GM19025 (cell line): ENCODE results near the gene SFTPA2.
"Not testable (repeated sequence)": the region's sequence is repeated elsewhere in the genome, so short reads cannot be mapped to it uniquely, and the experiment has no call there.

Experiments used
- ATAC-seq: cut with Tn5 transposase; IDR thresholded peaks from one replicate; pipeline ENCODE4 v1.9.1; 2021; ENCODE audit warnings: mild to moderate bottlenecking, low read depth, moderate library complexity; ENCODE audit not compliant: unreplicated experiment

The SFTPA2 gene

DNA sequence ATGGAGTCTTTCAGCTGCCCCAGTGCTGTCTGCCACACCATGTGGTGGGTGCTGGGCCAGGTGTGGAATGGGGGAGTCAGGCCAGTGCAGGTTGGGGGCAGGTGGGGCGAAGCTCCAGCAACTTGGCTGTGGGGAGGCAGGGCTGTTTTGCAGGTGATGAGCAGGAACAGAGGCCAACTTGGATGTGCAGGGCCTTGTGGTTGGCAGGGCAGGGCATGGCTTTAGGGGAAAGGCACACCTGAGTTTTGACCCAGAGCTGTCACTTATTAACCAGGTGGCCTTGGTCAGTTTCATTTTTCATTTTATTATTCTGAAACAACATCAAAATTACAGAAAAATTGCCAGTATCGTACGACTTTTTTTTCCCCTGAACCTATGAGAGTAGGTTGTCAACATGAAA, 1.1 kb upstream of the SFTPA2 start:
- no peak for ATAC-seq

DNA sequence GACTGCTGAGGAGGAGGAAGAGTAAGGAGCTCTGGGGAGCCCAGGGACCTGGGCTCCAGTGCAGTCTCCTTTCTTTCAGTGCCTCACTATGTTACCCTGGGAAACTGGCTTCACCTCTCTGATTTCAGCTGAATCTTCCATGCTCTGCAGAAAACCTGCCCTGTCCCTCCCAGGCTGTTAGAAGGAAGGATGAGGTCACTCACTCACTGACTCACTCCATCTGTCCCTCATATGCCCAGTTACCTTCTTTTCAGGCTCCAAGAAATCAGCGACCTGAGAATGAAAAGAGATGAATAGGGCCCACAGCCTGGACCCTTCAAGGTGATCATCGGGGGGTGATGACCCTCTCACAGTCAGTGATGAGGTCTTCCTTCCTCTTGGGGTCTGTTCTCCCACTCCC, 481 bp downstream of the SFTPA2 start:
- ATAC-seq, result no peak

DNA sequence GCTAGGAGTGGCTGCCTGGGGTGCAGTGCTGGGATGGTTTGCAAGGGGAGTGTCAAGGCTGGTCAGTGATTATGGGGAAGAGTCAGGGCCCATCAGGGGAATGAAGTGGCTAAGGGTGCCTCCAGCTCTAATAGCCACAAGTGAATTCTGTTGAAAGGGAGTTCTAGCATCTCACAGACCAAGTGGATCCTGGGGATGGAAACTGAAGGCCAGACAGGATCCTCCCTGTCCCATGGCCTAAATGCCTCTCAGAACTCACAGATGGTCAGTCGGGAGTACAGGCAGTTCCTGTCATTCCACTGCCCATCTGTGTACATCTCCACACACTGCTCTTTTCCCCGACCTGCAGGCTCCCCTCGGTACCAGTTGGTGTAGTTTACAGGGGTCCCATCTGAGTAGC, 3.2 kb downstream of the SFTPA2 start:
- not testable (repeated sequence) for ATAC-seq

DNA sequence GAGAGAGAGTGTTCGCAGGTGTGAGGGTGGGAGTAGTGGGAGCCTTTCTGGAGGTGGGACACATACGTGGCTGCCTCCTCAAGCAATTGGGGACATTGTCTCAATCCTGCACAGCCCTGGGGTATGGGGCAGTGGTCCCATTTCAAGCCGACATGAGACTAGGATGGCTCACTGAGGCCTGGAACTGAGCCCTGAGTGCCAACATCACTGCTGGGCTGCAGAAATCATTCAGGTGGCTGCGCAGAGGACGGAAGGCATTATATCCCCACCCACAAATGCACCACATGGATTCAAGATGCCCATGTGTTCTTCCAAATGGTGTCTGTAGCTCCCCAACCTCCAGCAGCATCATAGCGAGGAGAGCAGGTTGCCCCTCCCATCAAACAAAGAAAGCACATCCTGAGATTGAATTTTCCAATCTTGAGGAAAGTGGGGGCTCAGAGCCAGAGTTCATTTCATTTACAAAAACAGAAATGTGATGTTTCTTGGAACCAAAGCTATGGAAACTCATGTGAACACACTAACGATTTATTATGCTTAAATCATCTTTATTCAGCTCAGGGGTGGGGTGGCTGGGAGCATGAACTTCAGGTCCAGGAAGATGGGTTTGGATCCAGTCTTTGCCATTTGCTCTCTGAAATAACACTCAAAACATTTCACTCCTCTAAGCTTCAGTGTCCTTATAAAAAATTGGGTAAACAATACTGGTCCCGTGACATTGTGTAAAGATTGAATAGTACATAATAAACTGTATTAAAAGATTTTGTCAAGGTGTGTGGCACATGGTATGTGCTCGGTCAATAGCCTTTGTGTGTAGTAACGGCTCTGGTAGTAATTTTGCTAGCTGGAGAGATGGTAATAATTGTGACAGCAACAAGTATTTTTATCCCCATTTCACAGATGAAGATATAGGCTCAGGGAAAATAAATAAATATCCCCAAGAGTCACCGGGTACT, 4.6 kb downstream of the SFTPA2 start:
- no peak for ATAC-seq

DNA sequence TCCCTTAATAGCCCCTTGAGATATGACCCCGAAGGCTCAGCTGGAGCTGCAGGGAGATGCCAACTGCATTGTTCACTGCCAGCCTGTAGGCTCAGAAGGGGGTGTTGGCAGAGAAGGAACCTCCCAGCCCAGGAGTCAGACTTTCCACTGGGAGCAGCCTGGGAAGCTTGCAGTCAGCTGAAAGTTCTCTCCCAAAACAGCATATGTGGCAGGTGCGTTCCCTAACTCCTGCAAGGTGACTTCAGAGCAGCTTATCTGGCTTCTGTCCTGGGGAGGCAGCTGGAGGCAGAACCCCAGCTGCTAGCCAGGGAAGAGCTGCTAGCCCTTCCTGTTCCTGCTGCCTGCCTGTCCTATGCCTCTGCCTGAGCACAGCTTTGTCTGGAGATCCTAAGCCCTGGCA, 8.1 kb downstream of the SFTPA2 start:
- ATAC-seq, result no peak

GRCh38 chr10:79547973-79548372, 12.2 kb downstream of the SFTPA2 start:
- no peak for ATAC-seq

GRCh38 chr10:79547128-79547527, 13.1 kb downstream of the SFTPA2 start:
- not testable (repeated sequence) for ATAC-seq

DNA sequence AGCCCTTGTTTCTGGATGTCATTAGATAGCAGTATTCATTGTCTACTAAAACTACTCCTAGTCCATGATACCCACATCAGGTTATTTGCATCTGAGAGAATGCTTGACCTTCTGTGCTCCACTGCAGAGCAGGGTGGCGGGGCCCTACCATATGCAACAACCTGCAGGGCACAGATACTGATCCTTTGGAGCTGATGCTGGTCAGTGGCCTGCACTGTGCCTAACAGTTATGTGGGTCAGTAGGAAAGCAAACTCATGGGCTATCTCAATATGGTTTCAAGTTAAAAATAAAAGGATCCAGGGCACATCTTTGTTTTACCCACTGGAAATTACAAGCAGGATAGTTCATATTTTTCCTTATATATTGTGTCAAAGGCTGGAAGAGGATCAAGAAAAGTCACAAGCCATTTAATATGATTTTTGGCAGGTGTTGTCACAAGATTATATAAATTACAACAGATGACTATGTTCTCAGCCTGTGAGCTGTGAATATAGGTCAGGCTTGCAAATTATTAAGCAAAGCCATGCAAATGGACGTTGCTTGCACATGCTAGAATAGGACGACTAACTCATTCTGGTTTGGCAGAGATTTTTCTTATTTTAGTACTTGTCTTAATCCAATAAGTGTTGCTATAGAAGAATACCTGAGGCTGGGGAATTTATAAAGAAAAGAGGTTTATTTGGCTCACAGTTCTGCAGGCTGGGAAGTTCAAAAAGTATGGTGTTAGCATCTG, 15.1 kb downstream of the SFTPA2 start:
- ATAC-seq, result not testable (repeated sequence)

DNA sequence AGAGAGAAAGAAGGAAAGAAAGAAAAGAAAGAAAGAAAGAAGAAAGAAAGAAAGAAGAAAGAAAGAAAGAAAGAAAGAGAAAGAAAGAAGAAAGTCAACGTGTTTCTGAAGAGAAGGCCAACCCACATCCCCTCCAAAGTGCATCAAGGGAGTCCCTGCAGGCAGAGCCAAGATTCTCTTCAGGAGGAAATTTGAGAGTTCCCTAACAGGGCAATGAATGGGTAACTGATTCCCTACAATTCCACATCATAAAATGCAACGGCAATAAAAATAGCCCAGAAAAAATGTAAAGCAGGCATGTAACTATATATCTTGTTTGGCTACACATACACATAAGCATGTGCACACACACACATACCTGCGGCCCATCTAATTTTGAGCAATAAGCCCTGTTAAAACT, 15.8 kb downstream of the SFTPA2 start:
- not testable (repeated sequence) for ATAC-seq

DNA sequence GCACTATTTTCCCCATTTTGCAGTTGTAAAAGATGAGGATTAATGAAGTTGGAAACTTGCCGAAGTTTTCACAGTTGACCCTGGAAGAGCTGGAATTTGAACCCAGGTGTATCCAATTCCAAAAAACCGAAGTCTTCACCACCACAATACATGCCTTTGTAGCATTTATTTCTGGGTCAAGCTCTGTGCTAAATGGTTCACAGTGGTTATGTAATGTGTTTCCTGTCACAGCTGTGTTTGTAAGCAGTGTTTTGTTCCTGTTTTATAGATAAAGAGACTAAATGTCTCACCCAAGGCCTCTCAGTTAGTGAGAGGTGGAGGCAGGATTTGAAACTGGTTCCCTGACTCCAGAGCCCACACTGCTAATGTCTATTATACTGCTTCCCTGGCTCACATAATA, 17.6 kb downstream of the SFTPA2 start:
- ATAC-seq, result no peak

DNA sequence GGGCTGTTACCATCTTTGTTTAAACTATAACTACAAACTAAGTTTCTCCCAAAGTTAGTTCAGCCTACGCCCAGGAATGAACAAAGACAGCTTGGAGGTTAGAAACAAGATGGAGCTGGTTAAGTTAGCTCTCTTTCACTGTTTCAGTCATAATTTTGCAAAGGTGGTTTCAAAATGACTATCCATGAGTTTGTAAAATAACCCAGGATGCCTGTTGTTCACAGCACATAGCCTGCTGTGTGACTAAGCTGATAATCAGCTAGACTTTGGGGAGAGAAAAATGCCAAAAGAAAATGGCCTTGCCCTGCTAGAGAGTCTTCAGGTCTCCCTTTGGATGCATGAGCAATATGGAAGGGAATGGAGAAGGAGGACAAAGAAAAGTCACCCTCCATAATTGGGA, 19.3 kb downstream of the SFTPA2 start:
- peak; percentile 93 for ATAC-seq

- not testable (repeated sequence) for ATAC-seq
Measured at GRCh38 chr10:79538311-79538710, 21.9 kb downstream of the SFTPA2 start.

DNA sequence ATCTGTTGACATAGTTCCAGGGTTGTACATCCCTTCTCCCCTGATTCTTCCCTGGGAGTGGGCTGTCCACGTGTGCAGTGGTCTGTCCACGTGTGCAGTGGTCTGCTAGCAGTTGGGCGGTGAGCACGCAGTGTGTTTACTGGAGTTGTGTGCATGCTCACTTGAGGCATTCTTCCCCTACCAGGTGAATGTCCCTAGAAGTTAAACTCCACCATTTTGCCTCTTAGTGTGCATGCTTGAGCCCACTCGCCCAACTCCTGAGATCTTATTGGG, 26.4 kb downstream of the SFTPA2 start:
- ATAC-seq, result not testable (repeated sequence)

DNA sequence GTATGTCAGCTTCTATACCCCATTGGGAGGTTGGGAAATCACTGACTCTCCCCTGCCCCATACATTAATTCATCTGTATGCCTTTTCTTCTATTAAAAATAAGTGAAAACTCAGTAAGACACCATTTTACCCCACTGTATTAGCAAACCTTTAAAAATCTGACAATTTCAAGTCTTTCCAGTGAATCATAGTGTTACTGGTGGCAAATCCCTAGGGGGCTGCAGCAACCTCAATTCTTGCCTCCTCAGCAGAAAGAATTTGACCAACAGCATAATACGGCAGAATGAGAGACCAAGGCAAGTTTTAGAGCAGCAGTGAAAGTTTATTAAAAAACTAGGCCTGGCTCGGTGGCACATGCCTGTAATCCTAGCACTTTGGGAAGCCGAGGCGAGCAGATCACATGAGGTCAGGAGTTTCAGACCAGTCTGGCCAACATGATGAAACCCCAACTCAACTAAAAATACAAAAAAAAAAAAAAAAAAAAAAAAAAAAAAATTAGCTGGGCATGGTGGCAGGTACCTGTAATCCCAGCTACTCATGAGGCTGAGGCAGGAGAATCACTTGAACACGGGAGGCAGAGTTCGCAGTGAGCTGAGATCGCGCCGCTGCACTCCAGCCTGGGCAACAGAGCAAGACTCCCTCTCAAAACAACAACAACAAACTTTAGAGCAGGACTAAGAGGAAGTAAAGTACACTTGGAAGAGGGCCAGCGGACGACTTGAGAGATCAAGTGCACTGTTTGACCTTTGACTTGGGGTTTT, 26.9 kb downstream of the SFTPA2 start:
- not testable (repeated sequence) for ATAC-seq

GRCh38 chr10:79528261-79528660, 31.9 kb downstream of the SFTPA2 start:
- not testable (repeated sequence) for ATAC-seq

GRCh38 chr10:79525049-79525710, 35.0 kb downstream of the SFTPA2 start:
- ATAC-seq, result peak; percentile 58

DNA sequence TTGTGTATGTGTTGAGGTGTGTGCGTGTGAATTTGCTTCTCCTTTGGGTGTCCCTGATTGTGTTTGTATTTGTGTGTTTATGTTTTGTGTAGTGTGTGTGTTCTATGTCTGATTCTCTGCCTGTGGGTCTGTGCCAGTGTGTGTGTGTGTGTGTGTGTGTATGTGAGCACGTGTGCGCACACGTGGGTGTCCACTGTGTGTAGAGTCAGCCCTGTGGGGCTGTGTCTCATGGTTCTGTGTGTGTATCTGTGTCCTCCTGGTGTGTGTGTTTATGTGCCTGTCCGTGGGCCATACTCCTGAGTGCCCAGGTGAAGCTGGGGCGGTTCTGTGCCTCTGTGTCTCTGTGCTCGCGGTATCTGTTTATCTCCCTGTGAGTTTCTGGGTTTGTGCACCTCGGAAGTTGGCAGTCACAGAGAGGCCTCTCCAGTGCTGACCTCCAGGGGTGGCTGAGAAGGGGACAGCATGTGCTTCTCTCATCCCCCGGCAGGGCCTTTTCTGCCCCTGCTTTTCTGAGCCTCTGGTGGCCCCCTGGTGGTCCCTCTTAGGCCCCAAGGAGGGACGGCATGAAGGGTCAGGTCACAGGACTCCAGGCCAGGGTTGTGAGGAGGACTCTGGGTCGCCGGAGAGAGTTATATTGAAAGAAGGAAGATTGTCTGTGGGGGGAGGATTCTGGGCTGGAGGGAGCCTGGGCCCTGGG, 36.9 kb downstream of the SFTPA2 start:
- not testable (repeated sequence) for ATAC-seq

- not testable (repeated sequence) for ATAC-seq
Measured at GRCh38 chr10:79522464-79522863, 37.7 kb downstream of the SFTPA2 start.

DNA sequence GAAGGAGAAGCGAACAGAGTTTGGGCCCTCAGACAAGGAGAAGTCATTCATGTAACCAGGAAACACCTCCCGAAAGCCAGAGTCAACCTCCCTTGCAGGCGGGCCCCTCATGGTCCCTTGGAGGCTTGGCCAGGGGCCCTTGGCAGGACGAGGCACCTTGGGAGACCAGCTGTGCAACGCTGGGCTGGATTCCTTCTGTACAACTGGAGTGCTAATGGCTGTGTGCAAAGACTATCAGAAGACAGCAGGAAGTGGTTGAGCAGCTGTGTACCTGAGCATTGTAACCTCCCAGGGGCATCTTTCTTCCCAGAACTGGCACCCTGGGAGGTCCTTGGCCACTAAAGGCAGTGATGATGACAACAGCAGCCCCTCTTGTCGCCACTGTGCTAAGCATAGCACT, 38.5 kb downstream of the SFTPA2 start:
- not testable (repeated sequence) for ATAC-seq

- not testable (repeated sequence) for ATAC-seq
Measured at GRCh38 chr10:79517567-79517966, 42.6 kb downstream of the SFTPA2 start.
